KOPT-K1 (cell line): Measurements from ENCODE around the gene KMT5B.

Experiments used
- H3K27ac ChIP-seq: fragments of 200-600 bp; sonication (generic); 2 replicates; pipeline ENCODE4 v1.5.1; 2016; ENCODE audit warnings: antibody characterized with exemption, mild to moderate bottlenecking, low read depth, low read length; ENCODE audit not compliant: poor library complexity, severe bottlenecking
- H3K36me3 ChIP-seq: fragments of 200-600 bp; sonication (generic); 2 replicates; pipeline ENCODE4 v1.5.1; 2017; ENCODE audit warnings: antibody characterized with exemption, mild to moderate bottlenecking, low read length, moderate library complexity; ENCODE audit not compliant: insufficient read depth
- H3K9me3 ChIP-seq: fragments of 200-600 bp; sonication (generic); 2 replicates; pipeline ENCODE4 v1.5.1; 2017; ENCODE audit warnings: antibody characterized with exemption, low read length, mild to moderate bottlenecking; ENCODE audit not compliant: insufficient read depth, poor library complexity, severe bottlenecking

KMT5B gene

DNA sequence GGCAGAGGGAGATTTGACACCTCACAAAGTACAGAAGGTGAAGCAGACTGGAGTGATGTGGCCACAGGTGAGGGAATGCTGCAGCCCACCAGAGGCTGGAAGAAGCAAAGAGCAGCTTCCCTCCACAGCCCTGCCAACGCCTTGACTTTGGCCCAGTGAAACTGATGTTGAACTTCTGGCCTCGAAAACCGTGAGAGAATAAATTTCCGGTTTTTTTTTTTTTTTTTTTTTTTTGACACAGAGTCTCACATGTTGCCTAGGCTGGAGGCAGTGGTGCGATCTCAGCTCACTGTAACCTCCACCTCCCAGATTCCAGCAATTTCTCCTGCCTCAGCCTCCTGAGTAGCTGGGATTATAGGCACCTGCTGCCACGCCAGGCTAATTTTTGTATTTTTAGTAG is 8.7 kb downstream of the KMT5B start:
- Histone ChIP-seq H3K27ac (no peak overlapping the region), H3K9me3 (no peaks in the 10 kb centered on the region), H3K36me3 (no peaks in the 10 kb centered on the region)

DNA sequence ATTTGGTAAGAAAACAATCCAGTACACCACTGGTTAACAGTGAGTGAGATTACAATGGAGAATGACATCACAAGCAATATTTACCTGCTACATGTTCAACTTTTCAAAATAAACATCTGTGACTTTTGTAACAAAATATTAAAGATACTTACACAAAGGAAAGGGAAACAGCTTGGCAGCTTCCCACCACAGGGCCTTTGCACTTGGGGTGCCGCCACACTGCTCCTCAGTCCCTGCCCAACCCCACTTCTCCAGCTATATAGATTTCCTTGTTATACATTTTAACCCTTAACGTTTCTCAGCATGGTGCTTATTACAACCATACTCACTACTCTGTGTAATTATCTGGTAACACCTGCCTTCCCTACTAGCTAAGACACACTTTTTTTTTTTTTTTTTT is 10.9 kb downstream of the KMT5B start:
- Histone ChIP-seq H3K9me3 (no peaks in the 10 kb centered on the region), H3K27ac (no peak overlapping the region), H3K36me3 (no peaks in the 10 kb centered on the region)

DNA sequence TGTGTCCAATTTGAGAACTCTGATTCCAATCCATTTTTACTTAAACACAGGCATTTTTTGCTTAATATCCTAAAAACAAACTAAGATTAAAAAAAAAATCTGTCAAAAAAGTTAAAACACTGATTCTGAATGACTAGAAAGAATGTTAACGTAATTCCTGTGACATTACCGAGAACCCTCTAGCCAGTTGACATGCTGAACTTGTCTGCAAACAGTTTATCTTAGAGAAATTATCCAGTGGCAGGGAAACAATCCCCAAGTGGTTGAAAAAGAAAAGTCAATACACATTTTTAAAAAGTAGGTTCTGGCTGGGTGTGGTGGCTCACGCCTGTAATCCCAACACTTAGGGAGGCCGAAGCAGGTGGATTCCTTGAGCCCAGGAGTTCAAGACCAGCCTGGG is 11.6 kb downstream of the KMT5B start:
- Histone ChIP-seq H3K36me3 (no peaks in the 10 kb centered on the region), H3K9me3 (no peaks in the 10 kb centered on the region), H3K27ac (no peak overlapping the region)

DNA sequence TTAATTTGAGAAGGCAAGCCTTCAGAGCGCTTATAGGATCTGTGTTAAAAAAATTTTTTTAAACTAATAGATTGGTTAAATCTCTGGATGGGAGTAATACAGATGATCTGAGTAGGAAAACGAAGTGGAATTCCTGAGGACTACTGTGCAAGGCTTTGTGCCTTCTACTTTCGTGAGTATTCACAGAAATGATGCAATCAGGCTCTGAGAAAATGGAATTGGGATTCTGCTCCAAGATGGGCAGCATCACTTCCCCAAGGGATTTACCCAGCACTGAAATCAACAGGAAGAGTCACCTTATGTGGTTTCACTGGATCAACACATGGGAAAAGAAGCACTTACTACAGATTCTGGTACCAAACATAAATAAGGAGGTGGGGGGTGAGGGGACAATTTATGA is 12.5 kb downstream of the KMT5B start:
- no peaks in the 10 kb centered on the region for H3K36me3 ChIP-seq
- no peak overlapping the region for H3K27ac ChIP-seq
- no peaks in the 10 kb centered on the region for H3K9me3 ChIP-seq

DNA sequence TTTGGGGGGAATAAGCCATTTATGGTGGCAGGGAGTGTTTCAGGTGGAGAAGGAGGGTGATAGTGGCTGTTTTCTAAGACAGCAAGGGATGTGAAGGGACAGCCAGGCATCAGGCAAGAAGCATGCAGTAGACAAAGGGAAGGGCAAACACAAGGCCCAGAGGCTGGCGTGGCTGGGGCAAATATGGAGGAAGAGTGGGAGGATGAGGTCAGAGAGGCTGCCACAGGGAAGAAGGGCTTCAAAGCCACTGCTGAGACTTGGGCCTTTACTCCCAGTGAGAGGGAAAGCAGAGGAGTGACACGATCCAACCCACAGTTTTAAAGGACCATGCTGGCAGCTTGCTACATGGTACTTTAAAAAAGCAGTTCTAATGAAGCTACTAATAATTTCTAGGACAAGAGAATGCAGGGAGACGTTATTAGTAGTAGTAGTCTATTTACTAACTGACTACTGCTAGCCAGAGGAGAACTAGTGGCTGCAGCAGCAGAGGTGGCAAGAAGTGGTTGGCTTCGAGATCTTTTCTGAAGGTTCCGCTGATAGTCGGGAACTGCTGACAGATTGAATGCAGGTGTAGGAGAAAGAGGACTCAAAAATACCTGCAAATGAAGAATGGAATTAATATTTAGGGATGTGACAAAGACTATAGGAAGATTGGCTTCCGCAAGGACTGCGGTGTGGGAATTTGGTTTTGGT is 13.7 kb downstream of the KMT5B start:
- Histone ChIP-seq H3K9me3 (no peaks in the 10 kb centered on the region), H3K27ac (no peak overlapping the region), H3K36me3 (no peaks in the 10 kb centered on the region)

DNA sequence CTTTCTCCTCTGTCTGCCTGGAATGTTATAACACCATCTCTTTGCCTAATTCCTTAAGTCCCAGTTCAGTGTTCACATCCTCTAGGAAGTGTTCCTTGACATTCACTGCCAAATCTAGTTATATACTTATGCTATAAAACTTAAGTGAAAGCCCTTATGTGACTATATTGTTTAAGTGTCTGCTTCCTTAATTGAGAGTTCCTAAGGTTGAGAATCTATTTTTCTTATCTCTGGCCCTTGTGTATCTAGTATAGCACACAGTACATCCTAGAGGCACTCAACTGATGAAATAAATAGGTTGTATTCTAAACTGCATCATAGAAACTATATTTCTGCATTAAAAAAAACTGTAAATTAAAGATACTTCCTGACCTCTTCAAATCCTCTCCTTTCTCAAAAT is 16.9 kb downstream of the KMT5B start:
- no peak overlapping the region for H3K27ac ChIP-seq
- H3K9me3 ChIP-seq, result no peaks in the 10 kb centered on the region
- no peaks in the 10 kb centered on the region for H3K36me3 ChIP-seq

DNA sequence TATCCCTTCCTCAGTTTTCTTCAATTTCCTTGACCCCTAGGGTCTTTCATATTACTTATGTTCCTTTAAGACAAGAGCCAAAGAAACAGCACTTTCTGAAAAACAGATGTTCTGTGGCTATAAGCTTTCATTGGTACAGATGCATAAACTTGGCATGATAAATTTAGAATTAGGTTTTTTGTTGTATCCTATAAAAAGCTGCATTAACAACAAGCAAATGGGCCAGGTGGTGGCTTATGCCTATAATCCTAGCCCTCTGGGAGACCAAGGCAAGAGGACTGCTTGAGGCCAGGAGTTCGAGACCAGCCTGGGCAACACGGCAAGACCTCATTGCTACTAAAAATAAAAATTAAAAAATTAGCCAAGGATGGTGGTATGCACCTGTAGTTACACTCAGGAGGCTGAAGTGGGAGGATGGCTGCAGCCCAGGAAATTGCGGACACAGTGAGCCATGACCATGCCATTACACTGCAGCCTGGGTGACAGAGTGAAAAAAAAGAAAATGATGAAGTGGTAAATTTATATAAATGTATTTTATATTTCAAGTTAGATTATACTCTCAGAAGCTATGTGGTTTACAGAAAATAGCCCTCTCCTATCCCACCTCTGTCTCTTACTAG is 18.3 kb downstream of the KMT5B start:
- Histone ChIP-seq H3K9me3 (no peaks in the 10 kb centered on the region), H3K36me3 (no peaks in the 10 kb centered on the region), H3K27ac (no peak overlapping the region)

DNA sequence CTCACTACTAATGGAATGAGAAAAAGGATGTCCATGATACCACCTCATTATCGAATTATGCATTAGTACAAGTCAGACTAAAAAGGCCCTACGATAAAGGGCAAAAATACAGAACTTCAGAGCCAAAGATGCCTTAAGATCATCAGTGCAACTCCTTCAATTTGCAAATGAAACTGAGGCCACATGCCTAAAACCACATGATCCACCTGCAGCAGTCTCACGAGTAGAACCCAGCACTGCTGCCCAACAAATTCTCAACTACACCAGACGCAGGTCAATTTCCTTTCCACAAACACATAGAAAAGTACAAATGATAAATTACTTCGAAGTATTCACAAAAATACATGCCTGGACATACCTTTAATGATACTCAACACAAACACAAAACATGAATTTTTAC is 20.1 kb downstream of the KMT5B start:
- no peaks in the 10 kb centered on the region for H3K9me3 ChIP-seq
- no peaks in the 10 kb centered on the region for H3K36me3 ChIP-seq
- no peak overlapping the region for H3K27ac ChIP-seq

DNA sequence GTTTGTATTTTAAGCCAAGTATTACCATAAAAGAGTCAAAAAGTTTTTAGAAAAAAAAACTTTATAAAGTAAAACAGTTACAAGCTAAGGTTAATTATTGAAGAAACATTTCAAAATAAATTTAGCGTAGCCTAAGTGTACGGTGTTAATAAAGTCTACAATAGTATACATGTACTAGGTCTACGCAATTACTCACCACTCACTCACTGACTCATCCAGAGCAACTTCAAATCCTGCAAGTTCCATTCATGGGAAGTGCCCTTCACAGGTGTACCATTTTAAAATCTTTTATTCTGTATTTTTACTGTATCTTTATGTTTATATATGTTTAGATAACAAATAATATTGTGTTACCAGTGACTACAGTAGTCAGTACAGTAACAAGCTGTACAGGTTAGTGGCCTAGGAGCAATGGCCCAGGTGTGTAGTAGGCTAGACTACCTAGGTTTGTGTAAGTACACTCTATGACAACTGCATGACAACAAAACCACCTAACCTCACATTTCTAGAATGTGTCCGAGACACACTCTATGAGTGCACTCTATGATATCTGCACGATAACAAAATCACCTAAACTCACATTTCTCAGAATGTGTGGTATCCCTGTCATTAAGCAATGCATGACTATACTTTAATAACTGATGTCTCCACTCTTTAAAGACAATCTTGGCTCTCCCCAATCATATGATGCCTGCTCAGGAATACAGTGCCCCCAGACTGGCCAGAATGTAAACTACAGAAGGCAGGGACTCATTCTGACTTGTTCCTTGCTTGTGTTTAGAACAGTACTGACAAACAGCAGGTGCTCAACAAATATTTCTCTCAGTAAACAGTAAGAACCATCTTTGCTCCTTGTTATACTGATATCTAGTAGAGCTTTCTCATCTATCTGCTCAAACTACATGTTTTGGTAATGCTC is 21.2 kb downstream of the KMT5B start:
- Histone ChIP-seq H3K27ac (no peak overlapping the region), H3K36me3 (no peaks in the 10 kb centered on the region), H3K9me3 (no peaks in the 10 kb centered on the region)

DNA sequence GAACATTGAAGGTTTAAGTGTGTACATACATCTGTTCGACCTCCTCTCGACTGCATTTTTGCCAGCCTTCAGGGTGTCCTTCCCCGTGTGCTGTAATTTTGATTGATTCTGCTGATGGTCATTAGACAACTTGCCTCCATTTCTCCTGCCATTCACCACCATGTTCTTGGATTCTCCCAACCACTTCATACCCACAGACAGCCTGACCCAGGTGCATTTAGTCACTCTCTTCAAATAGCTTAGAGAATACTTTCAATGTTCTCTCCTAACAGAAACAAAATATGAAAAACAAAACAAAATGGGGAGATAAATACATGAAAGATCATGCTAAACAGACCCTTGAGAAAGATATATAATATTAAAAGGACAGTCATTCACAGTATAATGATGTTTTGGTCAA is 23.2 kb downstream of the KMT5B start:
- no peak overlapping the region for H3K27ac ChIP-seq
- H3K9me3 ChIP-seq, result no peaks in the 10 kb centered on the region
- H3K36me3 ChIP-seq, result peaks cover 13% of the 10 kb centered on the region

DNA sequence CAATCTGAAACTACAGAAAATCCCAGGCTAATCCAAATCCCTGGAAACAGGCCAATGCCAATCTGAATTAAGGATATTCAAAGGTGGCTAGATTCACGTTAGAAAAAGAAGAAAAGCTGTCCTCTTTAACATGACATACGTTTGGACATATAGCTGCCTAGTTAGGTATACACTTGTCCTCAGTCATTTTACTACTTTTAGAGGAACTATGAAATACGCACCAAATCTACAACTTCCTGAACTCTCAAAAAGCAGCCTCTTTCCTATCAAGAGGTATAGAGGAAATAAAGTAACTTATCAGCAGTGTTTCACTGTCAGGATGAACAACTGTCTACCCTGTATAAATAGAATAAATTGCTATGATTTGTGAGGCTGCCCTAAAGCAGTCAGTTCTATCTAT is 24.0 kb downstream of the KMT5B start:
- no peak overlapping the region for H3K27ac ChIP-seq
- no peaks in the 10 kb centered on the region for H3K9me3 ChIP-seq
- peaks cover 20% of the 10 kb centered on the region for H3K36me3 ChIP-seq

DNA sequence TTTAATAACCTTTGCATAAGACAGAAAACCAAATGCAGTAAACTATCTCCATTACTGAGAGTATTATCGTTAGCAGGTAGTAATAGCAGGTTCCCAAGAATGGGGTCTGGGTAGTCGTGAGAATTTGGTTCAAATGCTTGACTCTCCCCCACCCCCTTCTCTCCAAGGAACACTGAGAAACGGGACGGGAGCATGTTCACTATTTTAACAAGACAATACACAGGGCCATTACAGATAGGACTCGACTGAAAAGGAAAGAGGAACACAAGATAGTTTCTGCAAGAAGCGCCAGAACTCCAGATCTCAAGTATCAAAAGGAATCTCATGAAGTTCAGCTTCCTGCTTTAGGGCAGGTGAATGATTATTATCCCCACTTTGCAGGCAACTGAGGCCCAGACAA is 27.0 kb downstream of the KMT5B start:
- Histone ChIP-seq H3K27ac (no peak overlapping the region), H3K36me3 (peaks cover 30% of the 10 kb centered on the region), H3K9me3 (no peaks in the 10 kb centered on the region)

DNA sequence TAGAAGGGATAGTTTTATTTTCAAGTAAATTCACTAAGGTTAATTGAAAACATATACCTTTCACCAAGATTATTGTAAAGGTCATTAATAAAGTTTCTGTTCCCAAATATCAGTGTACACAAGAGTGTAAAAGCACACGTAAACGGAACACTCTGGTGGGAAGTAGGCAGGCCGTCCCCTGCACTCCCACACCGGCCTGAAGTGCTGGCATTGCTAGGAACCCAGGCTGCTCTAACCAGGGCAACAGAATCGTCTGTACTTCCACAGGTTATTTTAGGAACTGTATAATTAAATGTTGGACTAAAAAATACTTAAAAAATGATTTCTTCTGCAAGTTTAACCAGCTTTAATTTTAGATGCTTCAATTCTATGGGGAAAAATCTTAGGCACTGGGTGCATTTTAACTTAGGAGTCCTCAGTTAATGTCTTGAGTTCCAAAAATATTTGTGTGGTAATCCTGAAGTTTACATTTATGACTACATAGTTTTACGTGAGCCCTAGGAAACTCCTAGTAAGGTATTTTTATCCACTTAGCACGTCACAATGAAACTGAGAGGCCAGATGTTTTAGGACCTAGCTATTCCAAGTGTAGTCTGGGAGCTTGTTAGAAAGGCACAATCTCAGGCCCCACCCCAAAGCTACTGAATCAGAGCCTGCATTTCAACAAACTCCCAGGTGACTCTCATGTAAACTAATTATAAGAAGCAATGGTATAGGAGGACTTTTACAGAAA is 31.2 kb downstream of the KMT5B start:
- H3K9me3 ChIP-seq, result no peaks in the 10 kb centered on the region
- H3K27ac ChIP-seq, result no peak overlapping the region
- H3K36me3 ChIP-seq, result peaks cover 41% of the 10 kb centered on the region

DNA sequence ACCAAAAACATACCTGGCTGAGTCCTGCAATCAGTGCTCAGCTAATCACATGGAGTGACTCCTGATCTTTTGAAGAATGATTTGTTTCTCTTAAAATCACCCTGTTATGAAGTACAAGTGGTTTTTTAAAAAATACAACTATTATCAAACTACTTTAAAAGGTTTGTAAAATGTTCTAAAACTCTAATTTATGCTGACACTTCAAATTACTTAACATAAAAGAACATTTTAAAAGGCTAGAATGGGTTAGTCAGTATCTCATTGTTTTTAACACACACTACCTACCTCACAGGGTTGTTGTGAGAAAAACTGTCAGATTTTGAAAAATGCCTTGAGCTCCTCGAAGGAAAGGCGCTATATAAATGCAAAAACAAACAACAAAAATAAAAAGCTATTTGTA is 33.2 kb downstream of the KMT5B start:
- no peaks in the 10 kb centered on the region for H3K9me3 ChIP-seq
- no peak overlapping the region for H3K27ac ChIP-seq

DNA sequence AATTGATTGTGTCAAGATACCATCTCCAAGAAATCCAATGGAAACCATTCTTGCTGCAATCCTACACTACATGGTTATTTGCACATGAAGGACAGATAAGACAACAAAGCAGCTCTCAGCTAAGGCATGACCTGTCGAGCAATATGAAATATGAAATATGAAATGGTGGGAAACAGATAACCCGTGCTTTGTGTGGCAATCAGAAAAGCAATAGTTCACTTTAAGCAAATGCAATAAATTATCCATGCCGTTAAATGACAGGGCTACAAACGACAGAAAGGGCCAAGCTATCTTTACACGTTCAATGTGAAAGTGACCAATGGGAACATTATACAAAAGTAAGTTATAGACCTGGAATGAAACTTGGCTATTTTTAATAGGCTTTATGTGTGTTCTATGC is 35.2 kb downstream of the KMT5B start:
- H3K27ac ChIP-seq, result no peak overlapping the region
- no peaks in the 10 kb centered on the region for H3K9me3 ChIP-seq
- peaks cover 38% of the 10 kb centered on the region for H3K36me3 ChIP-seq

More for the DNA sequence above, 33.2 kb downstream of the KMT5B start:
- H3K36me3 ChIP-seq, result peaks cover 35% of the 10 kb centered on the region
